ENCODE data around the gene LIPC.

DNA sequence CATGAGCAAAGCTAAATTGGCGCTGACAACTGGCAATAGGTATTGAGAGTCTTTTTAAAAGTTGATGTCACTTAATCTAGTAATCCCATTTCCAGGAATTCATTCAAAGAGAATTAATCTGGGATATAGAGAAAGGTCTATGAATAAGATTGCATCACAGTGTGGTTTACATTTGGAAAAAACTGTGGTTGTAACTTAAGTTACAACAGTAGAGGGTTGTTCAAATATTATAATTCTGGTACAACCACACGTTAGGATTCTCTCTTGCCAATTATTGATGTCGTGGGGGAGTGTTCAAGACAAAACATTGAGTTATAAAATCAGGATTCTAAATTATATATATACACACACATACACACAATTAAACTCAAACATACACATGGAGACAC, 79.8 kb downstream of the LIPC start:
- no peak for TF ChIP-seq EZH2 (IDR thresholded peaks at IDR 0.05; ENCODE audit: insufficient read depth, poor library complexity, severe bottlenecking)
- TF ChIP-seq EZH2phosphoT487 (IDR thresholded peaks at IDR 0.05; ENCODE audit: insufficient read depth, low read depth) = no peak

Measured in GM23248 (cell line).